HuH-7 (cell line): Measurements from ENCODE around the gene CACNA2D4.
A peak's percentile ranks its signal among the peaks of the same experiment; 100 is the strongest.

Source experiments
- DNase-seq: peaks from one replicate; pipeline ENCODE4 v3.0.0; 2011; ENCODE audit warnings: low spot score

CACNA2D4 gene

GRCh38 chr12:1844661-1845409 lies 73.6 kb downstream of the CACNA2D4 start:
- no peak for DNase-seq

GRCh38 chr12:1844223-1844622 lies 74.2 kb downstream of the CACNA2D4 start:
- no peak for DNase-seq

GRCh38 chr12:1843641-1844005 lies 74.8 kb downstream of the CACNA2D4 start:
- DNase-seq, result no peak

- DNase-seq, result no peak
Measured at GRCh38 chr12:1842905-1843640, 75.4 kb downstream of the CACNA2D4 start.

GRCh38 chr12:1842183-1842904 lies 76.1 kb downstream of the CACNA2D4 start:
- no peak for DNase-seq

- no peak for DNase-seq
Measured at GRCh38 chr12:1841586-1842182, 76.8 kb downstream of the CACNA2D4 start.

GRCh38 chr12:1840981-1841425 lies 77.4 kb downstream of the CACNA2D4 start:
- DNase-seq, result no peak

GRCh38 chr12:1839956-1840951 lies 78.2 kb downstream of the CACNA2D4 start:
- DNase-seq, result no peak

- DNase-seq, result no peak
Measured at GRCh38 chr12:1839464-1839863, 79.0 kb downstream of the CACNA2D4 start.

GRCh38 chr12:1838994-1839365 lies 79.5 kb downstream of the CACNA2D4 start:
- no peak for DNase-seq

GRCh38 chr12:1838205-1838993 lies 80.1 kb downstream of the CACNA2D4 start:
- no peak for DNase-seq

- peak; percentile 53 for DNase-seq
Measured at GRCh38 chr12:1837541-1838204, 80.8 kb downstream of the CACNA2D4 start.

- no peak for DNase-seq
Measured at GRCh38 chr12:1836854-1837421, 81.5 kb downstream of the CACNA2D4 start.

- no peak for DNase-seq
Measured at GRCh38 chr12:1836241-1836803, 82.1 kb downstream of the CACNA2D4 start.

- DNase-seq, result no peak
Measured at GRCh38 chr12:1835211-1836131, 83.0 kb downstream of the CACNA2D4 start.

- no peak for DNase-seq
Measured at GRCh38 chr12:1834186-1834925, 84.1 kb downstream of the CACNA2D4 start.

GRCh38 chr12:1833596-1834028 lies 84.8 kb downstream of the CACNA2D4 start:
- no peak for DNase-seq
